Panc1 (cell line): ENCODE data around the gene FOXR2. TPM values are rescaled to one million over a fixed set of nuclear protein-coding genes. Genes with fewer than 3 reads are reported as not detected.

Experiments used
- ATAC-seq: fragments of 200-7000 bp; cut with Tn5 transposase; 2 replicates; pipeline ENCODE4 v1.9.1; 2020; ENCODE audit warnings: mild to moderate bottlenecking, moderate library complexity
- BruUV-seq: library from RNA; stranded (reverse); fragments of 400-500 nt; replicated peaks from 2 replicates; lab custom pipeline; 2021; lab: Mats Ljungman, UMichigan
- CTCF ChIA-PET: fragments of 300-600 bp; sonication (Branson Sonifier 250); formaldehyde crosslinking; loops from one replicate; lab custom pipeline; 2022; ENCODE audit warnings: antibody characterized with exemption; lab: Charles Lee
- POLR2A ChIA-PET: fragments of 300-600 bp; sonication (Branson Sonifier 250); formaldehyde crosslinking; loops from one replicate; lab custom pipeline; 2022; ENCODE audit warnings: antibody characterized with exemption; lab: Charles Lee
- DNase-seq: peaks from one replicate; pipeline ENCODE4 v3.0.0-alpha.2; 2010; ENCODE audit warnings: low read depth, low spot score
- H3K27ac ChIP-seq: 2 replicates; pipeline ENCODE4 v1.5.1; 2011; ENCODE audit warnings: mild to moderate bottlenecking, low read length, inconsistent platforms
- H3K27me3 ChIP-seq: fragments of 200-500 bp; sonication (Bioruptor generic); 2 replicates; pipeline ENCODE4 v1.6.0; 2014; ENCODE audit warnings: low read length, inconsistent platforms; ENCODE audit not compliant: control insufficient read depth, insufficient read depth
- H3K36me3 ChIP-seq: fragments of 200-500 bp; sonication (Bioruptor generic); 2 replicates; pipeline ENCODE4 v1.5.1; 2014; ENCODE audit warnings: inconsistent platforms, mild to moderate bottlenecking, low read length, moderate library complexity; ENCODE audit not compliant: control insufficient read depth, insufficient read depth
- H3K4me1 ChIP-seq: 2 replicates; pipeline ENCODE4 v1.5.1; 2011; ENCODE audit warnings: inconsistent platforms, mild to moderate bottlenecking, low read length, moderate library complexity; ENCODE audit not compliant: control insufficient read depth, insufficient read depth
- H3K4me3 ChIP-seq, 2 experiments: 2 replicates each; pipeline ENCODE4 v1.5.1; 2011 to 2012; ENCODE audit warnings: low read depth in 2 of 2, low read length in 2 of 2, mild to moderate bottlenecking in 2 of 2, inconsistent platforms in 1 of 2, moderate library complexity in 1 of 2
- H3K9me3 ChIP-seq: fragments of 200-500 bp; sonication (Bioruptor generic); 2 replicates; pipeline ENCODE4 v1.5.1; 2014; ENCODE audit warnings: low read depth, mild to moderate bottlenecking, inconsistent platforms, low read length, moderate library complexity; ENCODE audit not compliant: control insufficient read depth, insufficient read depth
- CTCF ChIP-seq: fragments of 450-650 bp; IDR thresholded peaks from 2 replicates; pipeline ENCODE4 v1.5.1; 2017; ENCODE audit warnings: mild to moderate bottlenecking
- POLR2AphosphoS5 ChIP-seq: IDR thresholded peaks from 2 replicates; pipeline ENCODE4 v1.6.1; 2012; ENCODE audit warnings: mild to moderate bottlenecking, low read depth, low read length, moderate library complexity
- REST ChIP-seq, 2 experiments: IDR thresholded peaks; 2 replicates each; pipeline ENCODE4 v1.6.1; 2011 to 2012; ENCODE audit warnings: low read depth in 2 of 2, control low read depth in 1 of 2, low read length in 1 of 2, mild to moderate bottlenecking in 1 of 2, moderate library complexity in 1 of 2; ENCODE audit not compliant: insufficient read depth in 1 of 2
- SIN3A ChIP-seq: IDR thresholded peaks from 2 replicates; pipeline ENCODE4 v1.6.1; 2012; ENCODE audit warnings: low read depth, mild to moderate bottlenecking, low read length, moderate library complexity, borderline replicate concordance; ENCODE audit not compliant: insufficient read depth
- TCF7L2 ChIP-seq: IDR thresholded peaks from 2 replicates; pipeline ENCODE4 v1.6.1; 2011; ENCODE audit warnings: mild to moderate bottlenecking, low read depth, low read length, inconsistent platforms
- in situ Hi-C: cut with HindIII; loops from 2 replicates; pipeline ENCODE4 v1.10.0; 2016; ENCODE audit warnings: low sequenced_read_pairs, low pct_unique_long_range_greater_than_20kb
- intact Hi-C: fragments of 100-400 bp; cut with micrococcal nuclease; formaldehyde crosslinking; loops from one replicate; pipeline ENCODE4 v1.10.0; 2022; ENCODE audit not compliant: unreplicated experiment
- total RNA-seq: library from RNA; stranded (reverse); gene quantifications from one replicate; pipeline ENCODE4 v1.2.1, GENCODE V29; 2021; ENCODE audit not compliant: unreplicated experiment

FOXR2 gene
- total RNA-seq, 1 experiment from 2014 or later, result not detected

GRCh38 chrX:55668084-55668483, 44.9 kb downstream of the FOXR2 start:
- ATAC-seq (no peak), DNase-seq (no peak)
- ChIA-PET POLR2A (no interaction called here), CTCF (no interaction called here)
- no TSS peak for BruUV-seq
- no peak overlapping the region for H3K4me3 ChIP-seq
- H3K36me3 ChIP-seq, result no peaks in the 10 kb centered on the region
- H3K9me3 ChIP-seq, result no peaks in the 10 kb centered on the region
- in situ Hi-C loops (no loop called here), intact Hi-C loops (no loop called here)
- no peaks in the 10 kb centered on the region for H3K27me3 ChIP-seq
- TF ChIP-seq CTCF (no peak), TCF7L2 (no peak), POLR2AphosphoS5 (no peak), SIN3A (no peak), REST (IDR thresholded peaks at IDR 0.05; ENCODE audit: insufficient read depth in 1 of 2, low read depth in 2 of 2, low read length in 1 of 2) (no peak)
- H3K4me1 ChIP-seq, result no peaks in the 10 kb centered on the region
- H3K27ac ChIP-seq, result no peak overlapping the region

Other genes starting within 250 kb of the FOXR2 start
- 5.7 TPM for gene MAGEH1, start 171.3 kb upstream of the FOXR2 start, total RNA-seq
- 1.7 TPM for gene USP51, start 133.6 kb upstream of the FOXR2 start, total RNA-seq
- gene RRAGB, start 94.3 kb downstream of the FOXR2 start, total RNA-seq, result 19.6 TPM